T follicular helper cell (primary cell): ENCODE data around the gene NDUFB11.

Experiments used
- DNase-seq: peaks from one replicate; pipeline ENCODE4 v3.0.0-alpha.2; 2020; ENCODE audit warnings: low read depth
- total RNA-seq, 2 experiments: gene quantifications; one replicate each; lab custom pipeline; 2026; lab: John Stamatoyannopoulos, UW

The NDUFB11 gene
- 46.3 to 52.0 reads per million in 2 experiments for total RNA-seq

- DNase-seq: peak; percentile 80
Observed at GRCh38 chrX:47144626-47145394, at the start of gene NDUFB11, which contains the start of gene RBM10. TSS of gene NDUFB11 (minus strand) at chrX:47144702. CDS start at chrX:47144679, 23 bp downstream. TSS of gene RBM10 (plus strand) at chrX:47145221. CDS start at chrX:47147482, 2,261 bp downstream.

- peak; percentile 97 for DNase-seq
Observed at GRCh38 chrX:47193475-47194193, 49.1 kb upstream of the NDUFB11 start, which contains the start of gene UBA1. TSS of gene UBA1 (plus strand) at chrX:47193829. CDS start at chrX:47198803, 4,974 bp downstream.

- no peak for DNase-seq
Observed at GRCh38 chrX:47191806-47192401, 47.4 kb upstream of the NDUFB11 start.

- peak; percentile 29 for DNase-seq
Observed at GRCh38 chrX:47191331-47191730, 46.8 kb upstream of the NDUFB11 start.

- DNase-seq: peak; percentile 68
Observed at GRCh38 chrX:47190445-47191269, 46.2 kb upstream of the NDUFB11 start.

- DNase-seq: no peak
Observed at GRCh38 chrX:47189906-47190305, 45.4 kb upstream of the NDUFB11 start.

- DNase-seq: no peak
Observed at GRCh38 chrX:47187106-47187677, 42.7 kb upstream of the NDUFB11 start.

GRCh38 chrX:47186096-47186740 lies 41.7 kb upstream of the NDUFB11 start:
- no peak for DNase-seq

GRCh38 chrX:47185241-47185640 lies 40.7 kb upstream of the NDUFB11 start:
- DNase-seq: no peak

- no peak for DNase-seq
Observed at GRCh38 chrX:47184486-47184885, 40.0 kb upstream of the NDUFB11 start.

GRCh38 chrX:47182106-47182700 lies 37.7 kb upstream of the NDUFB11 start:
- DNase-seq: no peak

- DNase-seq: no peak
Observed at GRCh38 chrX:47181301-47181700, 36.8 kb upstream of the NDUFB11 start.

GRCh38 chrX:47180346-47180745 lies 35.8 kb upstream of the NDUFB11 start:
- no peak for DNase-seq

- no peak for DNase-seq
Observed at GRCh38 chrX:47179928-47180255, 35.4 kb upstream of the NDUFB11 start.

GRCh38 chrX:47179221-47179927 lies 34.9 kb upstream of the NDUFB11 start:
- no peak for DNase-seq

GRCh38 chrX:47178337-47178736 lies 33.8 kb upstream of the NDUFB11 start:
- no peak for DNase-seq

- no peak for DNase-seq
Observed at GRCh38 chrX:47177079-47177478, 32.6 kb upstream of the NDUFB11 start.

- no peak for DNase-seq
Observed at GRCh38 chrX:47176101-47176740, 31.7 kb upstream of the NDUFB11 start.

GRCh38 chrX:47175588-47175980 lies 31.1 kb upstream of the NDUFB11 start:
- DNase-seq: no peak
